Loucy (cell line): ENCODE results near the gene MKNK2.

ENCODE experiments used
- H2AFZ ChIP-seq: fragments of 200-600 bp; sonication (generic); 2 replicates; pipeline ENCODE4 v1.6.0; 2016; ENCODE audit warnings: antibody characterized with exemption, mild to moderate bottlenecking, low read length, moderate library complexity
- H3F3A ChIP-seq: fragments of 200-600 bp; 2 replicates; pipeline ENCODE4 v1.6.0; 2016; ENCODE audit warnings: antibody characterized with exemption, low read depth, mild to moderate bottlenecking
- H3K27me3 ChIP-seq: fragments of 200-600 bp; sonication (generic); 2 replicates; pipeline ENCODE4 v1.6.1; 2014; ENCODE audit warnings: low read length, mild to moderate bottlenecking; ENCODE audit not compliant: insufficient read depth, poor library complexity, severe bottlenecking
- H3K36me3 ChIP-seq: fragments of 200-600 bp; sonication (generic); 2 replicates; pipeline ENCODE4 v1.6.1; 2016; ENCODE audit warnings: low read length; ENCODE audit not compliant: insufficient read depth
- H3K4me1 ChIP-seq: fragments of 200-600 bp; sonication (generic); 2 replicates; pipeline ENCODE4 v1.5.1; 2014; ENCODE audit warnings: low read length, mild to moderate bottlenecking; ENCODE audit not compliant: insufficient read depth, poor library complexity, severe bottlenecking
- H3K4me2 ChIP-seq: fragments of 200-600 bp; sonication (generic); 2 replicates; pipeline ENCODE4 v1.6.0; 2014; ENCODE audit warnings: antibody characterized with exemption, low read length, low read depth, mild to moderate bottlenecking; ENCODE audit not compliant: poor library complexity, severe bottlenecking
- H3K4me3 ChIP-seq: fragments of 200-600 bp; sonication (generic); 2 replicates; pipeline ENCODE4 v1.5.1; 2014; ENCODE audit warnings: low read length, mild to moderate bottlenecking, mixed read lengths; ENCODE audit not compliant: poor library complexity, severe bottlenecking
- H3K79me2 ChIP-seq: fragments of 200-600 bp; sonication (generic); 2 replicates; pipeline ENCODE4 v1.6.1; 2014; ENCODE audit warnings: low read length; ENCODE audit not compliant: insufficient read depth
- H3K9ac ChIP-seq: fragments of 200-600 bp; sonication (generic); 2 replicates; pipeline ENCODE4 v1.6.0; 2014; ENCODE audit warnings: mild to moderate bottlenecking, low read depth, low read length, moderate library complexity; ENCODE audit not compliant: poor library complexity, severe bottlenecking
- H3K9me2 ChIP-seq: fragments of 200-600 bp; sonication (generic); replicated peaks from 2 replicates; pipeline ENCODE4 v1.6.1; 2016; ENCODE audit warnings: low read depth, low read length, mixed read lengths
- H3K9me3 ChIP-seq: fragments of 200-600 bp; sonication (generic); 2 replicates; pipeline ENCODE4 v1.6.1; 2014; ENCODE audit warnings: mild to moderate bottlenecking, antibody characterized with exemption, low read length, low read depth; ENCODE audit not compliant: insufficient read depth
- H4K20me1 ChIP-seq: fragments of 200-600 bp; sonication (generic); 2 replicates; pipeline ENCODE4 v1.6.0; 2014; ENCODE audit warnings: antibody characterized with exemption, low read length, mild to moderate bottlenecking; ENCODE audit not compliant: insufficient read depth, poor library complexity, severe bottlenecking
- CTCF ChIP-seq: fragments of 200-600 bp; sonication (generic); conservative IDR thresholded peaks from 2 replicates; pipeline ENCODE4 v1.5.1; 2014; ENCODE audit warnings: mild to moderate bottlenecking, antibody characterized with exemption, low read length
- EZH2phosphoT487 ChIP-seq: fragments of 200-600 bp; IDR thresholded peaks from 2 replicates; pipeline ENCODE4 v1.6.1; 2018; ENCODE audit warnings: antibody characterized with exemption, mild to moderate bottlenecking, moderate library complexity, borderline replicate concordance

Gene MKNK2

GRCh38 chr19:2051773-2052704 is 995 bp upstream of the MKNK2 start:
- Histone ChIP-seq H3F3A (no peaks in the 10 kb centered on the region), H3K36me3 (no peaks in the 10 kb centered on the region), H3K9me2 (no peaks in the 10 kb centered on the region), H2AFZ (0 out of 2 replicates have a peak overlapping the region, but pooled peaks have one; percentile 47), H3K27me3 (no peaks in the 10 kb centered on the region), H3K4me3 (peak overlapping the region; percentile 73), H3K9ac (peak overlapping the region; percentile 72), H3K4me1 (peaks cover 61% of the 10 kb centered on the region), H3K9me3 (no peaks in the 10 kb centered on the region), H3K4me2 (peak overlapping the region; percentile 70), H4K20me1 (peaks cover 37% of the 10 kb centered on the region), H3K79me2 (peaks cover 56% of the 10 kb centered on the region)
- TF ChIP-seq CTCF (0 out of 2 replicates have a peak, but pooled peaks have one; percentile 22), EZH2phosphoT487 (no peak)

DNA sequence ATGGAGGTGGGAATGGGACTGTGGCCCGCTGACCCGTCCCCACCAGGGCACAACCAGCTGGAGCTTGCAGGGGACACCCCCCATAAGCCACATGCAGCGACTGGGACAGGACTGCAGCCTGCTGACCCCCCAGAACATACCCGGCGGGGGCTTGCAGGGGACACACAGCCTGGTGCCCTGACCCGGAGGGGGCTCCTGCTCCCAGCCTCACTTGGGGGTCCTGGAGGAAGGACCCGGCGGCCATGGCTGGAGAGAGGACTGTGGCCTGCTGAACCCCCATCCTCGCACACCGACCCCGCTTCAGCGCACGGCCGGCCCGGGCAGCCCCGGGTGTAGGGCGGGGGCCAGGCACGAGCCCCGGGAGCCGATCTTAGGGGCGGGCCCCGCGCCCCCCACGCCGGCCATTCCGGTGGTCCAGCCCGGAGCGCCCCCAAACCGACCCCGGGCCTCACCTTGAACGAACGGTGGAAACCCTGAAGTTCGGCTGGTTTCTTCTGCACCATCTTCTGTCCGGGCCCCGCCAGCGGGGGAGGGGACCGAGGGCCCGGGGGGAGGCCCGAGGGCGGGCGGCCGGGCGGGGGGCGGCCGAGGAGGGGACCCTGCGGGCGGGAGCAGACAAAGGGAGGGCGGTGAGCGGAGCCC is 574 bp downstream of the MKNK2 start:
- Histone ChIP-seq H3K9ac (peak overlapping the region; percentile 84), H4K20me1 (peaks cover 53% of the 10 kb centered on the region), H2AFZ (no peak overlapping the region), H3K79me2 (peaks cover 63% of the 10 kb centered on the region), H3K4me1 (peaks cover 52% of the 10 kb centered on the region), H3K9me2 (no peaks in the 10 kb centered on the region), H3K9me3 (no peaks in the 10 kb centered on the region), H3K4me2 (peak overlapping the region; percentile 85), H3K27me3 (no peaks in the 10 kb centered on the region), H3K4me3 (peak overlapping the region; percentile 79), H3K36me3 (no peaks in the 10 kb centered on the region), H3F3A (no peaks in the 10 kb centered on the region)
- TF ChIP-seq CTCF, result no peak
- TF ChIP-seq EZH2phosphoT487, result no peak

- Histone ChIP-seq H3K9me3 (no peaks in the 10 kb centered on the region), H4K20me1 (peaks cover 59% of the 10 kb centered on the region), H3K4me3 (peak overlapping the region; percentile 79), H3K9me2 (no peaks in the 10 kb centered on the region), H3K36me3 (no peaks in the 10 kb centered on the region), H3F3A (0 out of 2 replicates have a peak, but pooled peaks cover 2% of the 10 kb centered on the region), H3K9ac (peak overlapping the region; percentile 84), H3K4me2 (peak overlapping the region; percentile 85), H2AFZ (no peak overlapping the region), H3K79me2 (peaks cover 67% of the 10 kb centered on the region), H3K27me3 (no peaks in the 10 kb centered on the region), H3K4me1 (peaks cover 51% of the 10 kb centered on the region)
- TF ChIP-seq EZH2phosphoT487 (no peak), CTCF (no peak)
Observed at GRCh38 chr19:2049741-2050348, 1.2 kb downstream of the MKNK2 start.
